Upper lobe of right lung (tissue), 1 donor: ENCODE data around the gene CENPV. TPM values are rescaled to one million over a fixed set of nuclear protein-coding genes. Genes with fewer than 3 reads are reported as not detected.

Source experiments
- ATAC-seq: fragments of 200-7000 bp; cut with Tn5 transposase; one replicate; pipeline ENCODE4 v1.9.1; 2020; ENCODE audit warnings: mild to moderate bottlenecking, moderate library complexity
- DNase-seq: peaks from one replicate; pipeline ENCODE4 v3.0.0-alpha.2; 2020
- H3K27ac ChIP-seq: fragments of 200-600 bp; one replicate; pipeline ENCODE4 v1.8.0; 2022
- H3K27me3 ChIP-seq: fragments of 200-600 bp; one replicate; pipeline ENCODE4 v1.8.0; 2022; ENCODE audit warnings: mild to moderate bottlenecking
- H3K36me3 ChIP-seq: fragments of 200-600 bp; one replicate; pipeline ENCODE4 v1.8.0; 2022
- H3K4me1 ChIP-seq: fragments of 200-600 bp; one replicate; pipeline ENCODE4 v1.8.0; 2022
- H3K4me3 ChIP-seq: fragments of 200-600 bp; one replicate; pipeline ENCODE4 v1.8.0; 2022; ENCODE audit warnings: mild to moderate bottlenecking
- H3K9me3 ChIP-seq: fragments of 200-600 bp; one replicate; pipeline ENCODE4 v1.8.0; 2022
- CTCF ChIP-seq: fragments of 200-600 bp; IDR thresholded peaks from one replicate; pipeline ENCODE4 v1.8.0; 2022; ENCODE audit warnings: antibody characterized with exemption
- intact Hi-C: fragments of 100-400 bp; cut with DNase I; formaldehyde crosslinking; loops from one replicate; pipeline ENCODE4 v1.11.0; 2022
- total RNA-seq: library from RNA; stranded (reverse); fragmentation: NEBNext Ultra II Directional; extraction: Animal tissue kit (Norgen Biotek cat#: 25700); gene quantifications from one replicate; pipeline ENCODE4 v1.2.1, GENCODE V29; 2021
- donor health status: DM: no; HTN: yes; CAD: no; lungs with severe emphysema.

Gene CENPV
- total RNA-seq, 1 donor from 2014 or later: 10.4 TPM

DNA sequence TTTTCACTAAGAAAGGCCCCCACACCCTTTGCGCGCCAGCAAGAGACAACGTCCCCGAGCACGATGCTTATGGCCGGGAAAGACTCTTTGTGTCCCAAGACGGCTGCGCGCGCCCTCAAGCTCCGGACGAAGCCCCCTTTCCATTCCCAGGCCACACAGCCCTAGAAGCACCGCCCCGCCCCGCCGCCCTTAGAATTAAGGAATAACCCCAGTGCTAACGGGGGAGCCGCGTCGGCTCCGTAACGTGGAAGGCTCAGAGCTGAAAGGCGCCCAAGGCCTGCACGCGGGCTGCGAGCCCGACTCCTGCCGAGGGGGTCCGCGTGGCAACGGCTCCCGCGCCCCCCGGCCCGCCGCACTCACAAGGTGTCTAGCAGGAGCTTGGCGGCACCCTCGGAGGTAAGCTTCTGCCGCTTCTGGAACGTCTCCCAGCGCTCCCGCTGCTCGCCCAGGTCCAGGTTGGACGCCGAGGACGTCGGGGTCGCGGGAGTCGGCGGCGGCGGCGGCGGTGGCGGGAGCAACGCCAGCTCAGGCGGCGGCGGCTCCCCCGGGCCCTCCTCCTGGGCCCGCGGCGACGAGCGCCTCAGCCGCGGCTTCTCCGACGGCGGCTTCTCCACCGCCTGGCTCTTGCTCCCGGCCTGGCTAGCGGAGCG lies 477 bp downstream of the CENPV start:
- ATAC-seq (peak; percentile 78), DNase-seq (peak; percentile 76)
- Histone ChIP-seq H3K4me3 (peak overlapping the region; percentile 70), H3K4me1 (peaks cover 12% of the 10 kb centered on the region), H3K27ac (peak overlapping the region; percentile 47), H3K36me3 (no peaks in the 10 kb centered on the region), H3K9me3 (no peaks in the 10 kb centered on the region), H3K27me3 (no peaks in the 10 kb centered on the region)
- TF ChIP-seq CTCF: no peak
- intact Hi-C loops: no loop called here

DNA sequence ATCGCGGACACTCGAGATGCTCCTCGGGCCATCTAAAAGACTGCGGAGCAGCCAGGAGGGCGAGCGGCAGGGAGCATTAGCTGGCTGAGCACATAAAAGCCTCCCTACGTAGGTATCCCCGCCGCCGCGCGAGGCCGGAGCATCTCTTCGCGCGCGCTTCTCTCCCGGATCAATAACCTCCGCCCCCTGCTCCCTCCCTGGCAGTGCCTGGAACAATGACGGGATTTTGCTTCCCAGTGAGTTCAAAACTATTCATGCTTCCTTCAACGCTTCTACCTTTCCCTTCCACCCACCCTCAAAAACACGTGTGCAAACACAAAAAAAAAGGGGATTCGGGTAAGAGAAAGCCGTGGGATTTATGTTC lies 984 bp downstream of the CENPV start:
- Histone ChIP-seq H3K27ac (no peak overlapping the region), H3K9me3 (no peaks in the 10 kb centered on the region), H3K36me3 (no peaks in the 10 kb centered on the region), H3K27me3 (no peaks in the 10 kb centered on the region), H3K4me3 (peak overlapping the region; percentile 70), H3K4me1 (peaks cover 12% of the 10 kb centered on the region)
- DNase-seq (peak; percentile 65), ATAC-seq (peak; percentile 11)
- intact Hi-C loops: no loop called here
- no peak for TF ChIP-seq CTCF

- no peak for DNase-seq
- H3K9me3 ChIP-seq: no peaks in the 10 kb centered on the region
- no peaks in the 10 kb centered on the region for H3K36me3 ChIP-seq
- H3K27ac ChIP-seq: no peak overlapping the region
- peak overlapping the region; percentile 70 for H3K4me3 ChIP-seq
- no peak for ATAC-seq
- intact Hi-C loops: no loop called here
- TF ChIP-seq CTCF: no peak
- peaks cover 12% of the 10 kb centered on the region for H3K4me1 ChIP-seq
- no peaks in the 10 kb centered on the region for H3K27me3 ChIP-seq
These were observed 1.4 kb downstream of the CENPV start for GRCh38 chr17:16351831-16352230.

- Histone ChIP-seq H3K9me3 (no peaks in the 10 kb centered on the region), H3K27ac (no peak overlapping the region), H3K4me3 (no peak overlapping the region), H3K4me1 (peaks cover 12% of the 10 kb centered on the region), H3K36me3 (no peaks in the 10 kb centered on the region), H3K27me3 (no peaks in the 10 kb centered on the region)
- intact Hi-C loops: no loop called here
- ATAC-seq: no peak
- peak; percentile 40 for DNase-seq
- no peak for TF ChIP-seq CTCF
These were observed 3.8 kb downstream of the CENPV start for GRCh38 chr17:16349431-16349830.

GRCh38 chr17:16348586-16348985 lies 4.7 kb downstream of the CENPV start:
- Histone ChIP-seq H3K9me3 (no peaks in the 10 kb centered on the region), H3K36me3 (no peaks in the 10 kb centered on the region), H3K27me3 (no peaks in the 10 kb centered on the region), H3K4me3 (no peak overlapping the region), H3K4me1 (peaks cover 12% of the 10 kb centered on the region), H3K27ac (no peak overlapping the region)
- ATAC-seq (no peak), DNase-seq (peak; percentile 51)
- intact Hi-C loops: no loop called here
- no peak for TF ChIP-seq CTCF
